Tibial artery (tissue), 4 donors: ENCODE data around the gene TRIM63.
A peak's percentile ranks its signal among the peaks of the same experiment; 100 is the strongest.

Experiments
- DNase-seq, 2 donors: peaks; one replicate each; pipeline ENCODE4 v3.0.0-alpha.2; 2019
- H3K27ac ChIP-seq, 2 donors: fragments of 200-600 bp; sonication (generic) in 1 of 2; 1 replicate in 1 of 2; 2 replicates in 1 of 2; pipeline ENCODE4 v1.5.1; 2018 to 2019; ENCODE audit warnings: mild to moderate bottlenecking in 1 of 2
- H3K27me3 ChIP-seq, 2 donors: fragments of 200-600 bp; sonication (generic) in 1 of 2; one replicate each; pipeline versions ENCODE4 v1.5.1 to v1.6.0; 2016 to 2019
- H3K36me3 ChIP-seq, 3 donors: fragments of 200-600 bp; sonication (generic) in 2 of 3; one replicate each; pipeline ENCODE4 v1.5.1; 2016 to 2019; ENCODE audit warnings: mild to moderate bottlenecking in 2 of 3
- H3K4me1 ChIP-seq, 4 donors: fragments of 200-600 bp; sonication (generic) in 2 of 4; 1 replicate in 3 of 4; 2 replicates in 1 of 4; pipeline ENCODE4 v1.5.1; 2016 to 2019
- H3K4me3 ChIP-seq, 2 donors: fragments of 200-600 bp; sonication (generic) in 1 of 2; 1 replicate in 1 of 2; 2 replicates in 1 of 2; pipeline ENCODE4 v1.5.1; 2018 to 2019; ENCODE audit warnings: mild to moderate bottlenecking in 2 of 2
- H3K9me3 ChIP-seq, 3 donors: fragments of 200-600 bp; sonication (generic) in 1 of 3; one replicate each; pipeline ENCODE4 v1.5.1; 2016 to 2019
- CTCF ChIP-seq, 2 experiments: fragments of 200-600 bp in 1 of 2; fragments of 450-650 bp in 1 of 2; IDR thresholded peaks; one replicate each; pipeline ENCODE4 v1.5.1; 2017 to 2019; ENCODE audit warnings: antibody characterized with exemption in 2 of 2, mild to moderate bottlenecking in 1 of 2, moderate library complexity in 1 of 2
- intact Hi-C: fragments of 100-400 bp; cut with DNase I; formaldehyde crosslinking; loops from one replicate; pipeline ENCODE4 v1.15.0; 2023; ENCODE audit warnings: low total_unique reads

Gene TRIM63

GRCh38 chr1:26035959-26036755 is 31.3 kb downstream of the TRIM63 start:
- H3K9me3 ChIP-seq, result no peaks in the 10 kb centered on the region
- TF ChIP-seq CTCF (IDR thresholded peaks at IDR 0.05), result peak; percentile 99 to 100
- H3K27ac ChIP-seq, result peak overlapping the region; percentile 51 to 80
- H3K27me3 ChIP-seq, result peaks cover 0 to 22% of the 10 kb centered on the region in 2 donors
- no peaks in the 10 kb centered on the region for H3K36me3 ChIP-seq
- intact Hi-C loops, result loop anchor here (5.0 kb wide), 1 partner anchor 106 kb away; no protein-coding TSS in a partner anchor
- peak; percentile 75 to 85 for DNase-seq
- H3K4me1 ChIP-seq, result peaks cover 0 to 15% (median 10%) of the 10 kb centered on the region in 4 donors
- peak overlapping the region; percentile 70 to 81 for H3K4me3 ChIP-seq

- Histone ChIP-seq H3K36me3 (no peaks in the 10 kb centered on the region), H3K4me1 (peaks cover 0 to 15% (median 10%) of the 10 kb centered on the region in 4 donors)
Observed at GRCh38 chr1:26035203-26035958, 32.0 kb downstream of the TRIM63 start.

GRCh38 chr1:26034504-26035202 is 32.8 kb downstream of the TRIM63 start:
- Histone ChIP-seq H3K4me1 (peaks cover 0 to 15% (median 10%) of the 10 kb centered on the region in 4 donors), H3K36me3 (no peaks in the 10 kb centered on the region), H3K9me3 (no peaks in the 10 kb centered on the region), H3K27me3 (peaks cover 0 to 18% of the 10 kb centered on the region in 2 donors), H3K27ac (peak overlapping the region in 1 of 2 donors; percentile 80), H3K4me3 (peak overlapping the region; percentile 70 to 81)
- TF ChIP-seq CTCF (IDR thresholded peaks at IDR 0.05), result no peak
- intact Hi-C loops, result loop anchor here (5.0 kb wide), 1 partner anchor 108 kb away; no protein-coding TSS in a partner anchor
- no peak for DNase-seq

More at GRCh38 chr1:26035203-26035958, 32.0 kb downstream of the TRIM63 start:
- H3K4me3 ChIP-seq, result peak overlapping the region; percentile 70 to 81
- peak; percentile 95 to 97 for DNase-seq
- peak overlapping the region; percentile 51 to 80 for H3K27ac ChIP-seq
- no peaks in the 10 kb centered on the region for H3K9me3 ChIP-seq
- intact Hi-C loops, result loop anchor here (5.0 kb wide), 1 partner anchor 107 kb away; no protein-coding TSS in a partner anchor
- no peak for TF ChIP-seq CTCF (IDR thresholded peaks at IDR 0.05)
- H3K27me3 ChIP-seq, result peaks cover 0 to 18% of the 10 kb centered on the region in 2 donors

GRCh38 chr1:26032656-26033357 is 34.6 kb downstream of the TRIM63 start:
- no peak for DNase-seq
- Histone ChIP-seq H3K27me3 (peaks cover 0 to 14% of the 10 kb centered on the region in 2 donors), H3K27ac (no peak overlapping the region), H3K36me3 (no peaks in the 10 kb centered on the region), H3K9me3 (no peaks in the 10 kb centered on the region), H3K4me3 (no peak overlapping the region), H3K4me1 (peaks cover 0 to 15% (median 10%) of the 10 kb centered on the region in 4 donors)
- intact Hi-C loops, result no loop called here
- TF ChIP-seq CTCF (IDR thresholded peaks at IDR 0.05), result no peak
